B cell (primary cell): ENCODE measurements around the gene KPNA2. TPM values are rescaled to one million over a fixed set of nuclear protein-coding genes. Genes with fewer than 3 reads are reported as not detected.
"Not testable (repeated sequence)": the region's sequence is repeated elsewhere in the genome, so short reads cannot be mapped to it uniquely, and the experiment has no call there.

Experiments used
- ATAC-seq: fragments of 200-7000 bp; cut with Tn5 transposase; one replicate; pipeline ENCODE4 v1.10.0; 2021; ENCODE audit warnings: low read depth, mild to moderate bottlenecking, moderate number of reproducible peaks, moderate library complexity
- CTCF ChIA-PET: fragments of 350-600 bp; sonication (Branson Sonifier 250); formaldehyde crosslinking; loops from one replicate; lab custom pipeline; 2021; ENCODE audit warnings: antibody characterized with exemption, inconsistent platforms; lab: Charles Lee
- POLR2A ChIA-PET: fragments of 350-600 bp; sonication (Branson Sonifier 250); formaldehyde crosslinking; loops from one replicate; lab custom pipeline; 2021; ENCODE audit warnings: antibody characterized with exemption; lab: Charles Lee
- DNase-seq: peaks from one replicate; pipeline ENCODE4 v3.0.0; 2013
- H2AFZ ChIP-seq: 2 replicates; pipeline ENCODE4 v1.6.1; 2012; ENCODE audit warnings: mild to moderate bottlenecking, low read depth, low read length; ENCODE audit not compliant: insufficient read depth, poor library complexity, severe bottlenecking
- H3K27ac ChIP-seq, 2 donors: 1 replicate in 1 of 2; 2 replicates in 1 of 2; pipeline ENCODE4 v1.5.1; 2012 to 2013; ENCODE audit warnings: low read length in 2 of 2, mild to moderate bottlenecking in 2 of 2, moderate library complexity in 1 of 2
- H3K27me3 ChIP-seq, 4 experiments: fragments of 200-600 bp in 1 of 4; sonication (generic) in 1 of 4; replicated peaks in 1 of 4; 1 replicate in 2 of 4; 2 replicates in 2 of 4; pipeline versions ENCODE4 v1.6.1 to v1.7.0; 2013 to 2016; ENCODE audit warnings: low read length in 3 of 4, mild to moderate bottlenecking in 2 of 4, mixed read lengths in 1 of 4, moderate library complexity in 1 of 4; ENCODE audit not compliant: insufficient read depth in 4 of 4, control insufficient read depth in 3 of 4; ENCODE audit errors: control extremely low read depth in 1 of 4
- H3K36me3 ChIP-seq, 2 experiments: replicated peaks in 1 of 2; 1 replicate in 1 of 2; 2 replicates in 1 of 2; pipeline versions ENCODE4 v1.6.1 to v1.7.1; 2013; ENCODE audit warnings: low read length in 1 of 2; ENCODE audit not compliant: insufficient read depth in 2 of 2, control insufficient read depth in 1 of 2; ENCODE audit errors: control extremely low read depth in 1 of 2, extremely low read depth in 1 of 2
- H3K4me1 ChIP-seq, 2 donors: fragments of 200-600 bp in 1 of 2; sonication (generic) in 1 of 2; 1 replicate in 1 of 2; 2 replicates in 1 of 2; pipeline versions ENCODE4 v1.5.1 to v1.6.1; 2013 to 2017; ENCODE audit warnings: low read length in 2 of 2; ENCODE audit not compliant: control insufficient read depth in 2 of 2, insufficient read depth in 2 of 2
- H3K4me2 ChIP-seq: replicated peaks from 2 replicates; pipeline ENCODE3; 2012; ENCODE audit warnings: mild to moderate bottlenecking, low read depth, low read length; ENCODE audit not compliant: poor library complexity, severe bottlenecking
- H3K4me3 ChIP-seq, 5 experiments: fragments of 200-600 bp in 1 of 5; sonication (generic) in 1 of 5; 1 replicate in 3 of 5; 2 replicates in 2 of 5; pipeline versions ENCODE4 v1.5.1 to v1.7.0; 2011 to 2016; ENCODE audit warnings: low read length in 4 of 5, mild to moderate bottlenecking in 4 of 5, low read depth in 2 of 5, control low read depth in 1 of 5, moderate library complexity in 1 of 5; ENCODE audit not compliant: insufficient read depth in 1 of 5; ENCODE audit errors: control extremely low read depth in 1 of 5, extremely low read depth in 1 of 5
- H3K79me2 ChIP-seq: fragments of 200-600 bp; sonication (generic); one replicate; pipeline ENCODE4 v1.6.0; 2016; ENCODE audit warnings: low read length; ENCODE audit not compliant: control insufficient read depth, insufficient read depth
- H3K9ac ChIP-seq: fragments of 200-600 bp; sonication (generic); 2 replicates; pipeline ENCODE4 v1.6.1; 2017; ENCODE audit warnings: mild to moderate bottlenecking, low read length, moderate library complexity
- H3K9me3 ChIP-seq, 3 donors: one replicate each; pipeline versions ENCODE4 v1.6.1 to v1.7.1; 2013; ENCODE audit warnings: low read length in 2 of 3; ENCODE audit not compliant: control insufficient read depth in 2 of 3, insufficient read depth in 1 of 3; ENCODE audit errors: control extremely low read depth in 1 of 3
- H4K20me1 ChIP-seq: 2 replicates; pipeline ENCODE4 v1.6.0; 2012; ENCODE audit warnings: mild to moderate bottlenecking, low read length; ENCODE audit not compliant: insufficient read depth, control insufficient read depth, poor library complexity, severe bottlenecking
- H3K27ac Mint-ChIP-seq: one replicate; pipeline ENCODE4 v1.8.0; 2021; ENCODE audit warnings: mixed read lengths
- H3K27me3 Mint-ChIP-seq: one replicate; pipeline ENCODE4 v1.8.0; 2021; ENCODE audit warnings: mixed read lengths
- H3K4me1 Mint-ChIP-seq: one replicate; pipeline ENCODE4 v1.8.0; 2021; ENCODE audit warnings: mixed read lengths
- H3K4me3 Mint-ChIP-seq: one replicate; pipeline ENCODE4 v1.8.0; 2021; ENCODE audit warnings: mixed read lengths
- H3K9me3 Mint-ChIP-seq: one replicate; pipeline ENCODE4 v1.8.0; 2022; ENCODE audit warnings: mixed read lengths; ENCODE audit not compliant: insufficient read depth
- EZH2 ChIP-seq: IDR thresholded peaks from 2 replicates; pipeline ENCODE4 v1.6.1; 2012; ENCODE audit warnings: borderline replicate concordance, low read depth, mild to moderate bottlenecking, moderate library complexity, low read length; ENCODE audit not compliant: insufficient read depth, poor library complexity, severe bottlenecking
- WGBS: methylation state at CpG from one replicate; pipeline ENCODE4 v1.1.5; 2013; ENCODE audit warnings: missing lambda C conversion rate; ENCODE audit not compliant: insufficient coverage; 5-methylcytosine and 5-hydroxymethylcytosine counted together
- intact Hi-C: fragments of 100-400 bp; cut with micrococcal nuclease; formaldehyde crosslinking; loops from one replicate; pipeline ENCODE4 v1.10.0; 2022
- polyA plus RNA-seq: library from polyadenylated mRNA; depleted of rRNA; stranded (reverse); fragments of >200 nt; gene quantifications from 2 replicates; pipeline ENCODE4 v1.2.3, GENCODE V29; 2012
- total RNA-seq, 2 donors: library from RNA; stranded (reverse); fragments of 120-200 nt in 1 of 2; gene quantifications; 1 replicate in 1 of 2; 2 replicates in 1 of 2; pipeline versions ENCODE4 v1.2.3 to v1.2.4, GENCODE V29; 2013 to 2022
- TF ChIP-seq, protein P1 (sequence below): fragments of 200-600 bp; IDR thresholded peaks from one replicate; pipeline ENCODE4 v1.8.0; 2022; ENCODE audit warnings: antibody characterized with exemption, mild to moderate bottlenecking

The KPNA2 gene
- total and polyA plus RNA-seq, 2 donors (not counting 1 experiment from before 2014, with no cell fraction given), result 20.0 to 25.2 TPM

DNA sequence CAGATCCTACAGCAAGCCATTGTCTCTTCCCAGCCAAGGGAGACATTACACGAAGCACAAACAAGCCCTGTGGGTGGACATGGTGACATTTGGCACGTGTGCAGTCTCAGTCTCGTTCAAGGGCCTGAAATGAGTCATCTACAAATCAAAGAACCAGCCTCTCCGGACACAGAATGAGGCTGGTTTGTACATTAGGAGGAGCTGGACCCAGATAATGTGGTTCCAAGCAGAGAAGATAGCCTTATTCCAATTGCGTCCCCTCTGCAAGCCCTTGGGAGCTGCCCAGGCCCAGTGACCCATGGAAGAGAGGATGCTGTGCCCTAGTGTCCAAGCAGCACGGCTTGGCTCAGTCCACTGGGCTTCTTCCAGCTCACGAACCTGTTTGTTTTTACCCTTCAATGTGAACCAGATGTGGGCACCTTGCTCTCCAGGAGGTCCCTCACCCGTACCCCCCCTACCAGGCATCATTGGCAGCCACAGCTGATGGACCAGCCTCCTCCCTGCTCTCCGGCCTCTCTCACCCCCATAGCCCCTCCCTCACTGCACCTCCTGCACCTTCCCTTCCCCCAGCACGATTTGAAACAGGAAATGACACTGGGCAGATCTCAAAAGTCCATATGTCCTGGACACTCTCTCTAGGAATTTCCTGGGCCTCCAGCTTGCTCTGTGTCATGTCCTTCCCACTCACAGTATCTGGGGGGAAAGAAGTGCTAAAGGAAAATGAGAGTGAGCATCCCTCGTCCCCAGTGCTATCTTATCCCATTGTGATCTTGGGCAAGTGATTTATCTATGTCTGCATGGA is 26.2 kb downstream of the KPNA2 start:
- intact Hi-C loops, result no loop called here
- Histone ChIP-seq H3K4me3 (no peak overlapping the region), H3K27me3 (no peaks in the 10 kb centered on the region), H3K36me3 (no peaks in the 10 kb centered on the region), H3K9ac (no peak overlapping the region), H3K4me2 (no peak overlapping the region), H2AFZ (no peak overlapping the region), H3K79me2 (no peaks in the 10 kb centered on the region), H4K20me1 (no peaks in the 10 kb centered on the region), H3K27ac (no peak overlapping the region), H3K4me1 (no peaks in the 10 kb centered on the region), H3K9me3 (no peaks in the 10 kb centered on the region)
- no peak for TF ChIP-seq EZH2
- TF ChIP-seq, protein P1, sequence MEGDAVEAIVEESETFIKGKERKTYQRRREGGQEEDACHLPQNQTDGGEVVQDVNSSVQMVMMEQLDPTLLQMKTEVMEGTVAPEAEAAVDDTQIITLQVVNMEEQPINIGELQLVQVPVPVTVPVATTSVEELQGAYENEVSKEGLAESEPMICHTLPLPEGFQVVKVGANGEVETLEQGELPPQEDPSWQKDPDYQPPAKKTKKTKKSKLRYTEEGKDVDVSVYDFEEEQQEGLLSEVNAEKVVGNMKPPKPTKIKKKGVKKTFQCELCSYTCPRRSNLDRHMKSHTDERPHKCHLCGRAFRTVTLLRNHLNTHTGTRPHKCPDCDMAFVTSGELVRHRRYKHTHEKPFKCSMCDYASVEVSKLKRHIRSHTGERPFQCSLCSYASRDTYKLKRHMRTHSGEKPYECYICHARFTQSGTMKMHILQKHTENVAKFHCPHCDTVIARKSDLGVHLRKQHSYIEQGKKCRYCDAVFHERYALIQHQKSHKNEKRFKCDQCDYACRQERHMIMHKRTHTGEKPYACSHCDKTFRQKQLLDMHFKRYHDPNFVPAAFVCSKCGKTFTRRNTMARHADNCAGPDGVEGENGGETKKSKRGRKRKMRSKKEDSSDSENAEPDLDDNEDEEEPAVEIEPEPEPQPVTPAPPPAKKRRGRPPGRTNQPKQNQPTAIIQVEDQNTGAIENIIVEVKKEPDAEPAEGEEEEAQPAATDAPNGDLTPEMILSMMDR, result no peak
- Mint-ChIP-seq H3K4me3 (no peak overlapping the region), H3K4me1 (no peaks in the 10 kb centered on the region), H3K27ac (no peak overlapping the region), H3K9me3 (no peaks in the 10 kb centered on the region), H3K27me3 (no peaks in the 10 kb centered on the region)
- ChIA-PET CTCF (interaction anchor here (0.6 kb wide), 1 partner anchor 59 kb away, joined by 3 read pairs; no protein-coding TSS in a partner anchor), POLR2A (no interaction called here)
- DNase-seq (no peak), ATAC-seq (no peak)
- 75% methylated on average over 9 of the region's 11 CpGs for WGBS

DNA sequence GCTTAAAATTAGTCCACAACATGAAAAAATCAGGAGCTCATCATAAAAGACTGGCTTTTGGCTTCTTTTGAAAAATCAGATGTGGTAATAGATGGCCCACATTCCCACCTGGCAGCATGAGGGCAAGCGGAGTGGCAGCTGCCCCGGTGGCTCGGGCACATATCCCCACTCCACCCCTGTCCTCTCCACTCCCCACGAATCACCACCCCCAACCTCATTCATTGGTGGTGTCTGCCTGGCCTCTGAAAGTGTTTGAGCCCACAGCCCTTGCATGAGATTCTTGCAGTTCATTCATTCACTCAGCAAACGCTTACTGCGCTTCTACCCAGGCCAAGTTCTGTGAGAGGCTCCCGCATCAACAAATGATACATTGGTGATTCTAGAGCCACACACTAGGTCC is 29.8 kb downstream of the KPNA2 start:
- POLR2A ChIA-PET, H3K79me2 ChIP-seq, H3K4me2 ChIP-seq, H3K27ac Mint-ChIP-seq, H3K36me3 ChIP-seq, H4K20me1 ChIP-seq, H3K27me3 ChIP-seq, H3K27me3 Mint-ChIP-seq, H3K4me3 ChIP-seq, H3K4me3 Mint-ChIP-seq, H2AFZ ChIP-seq, CTCF ChIA-PET, ATAC-seq, H3K9me3 ChIP-seq, H3K9me3 Mint-ChIP-seq, H3K9ac ChIP-seq, intact Hi-C loops, H3K4me1 ChIP-seq, H3K4me1 Mint-ChIP-seq, DNase-seq, H3K27ac ChIP-seq: not testable (repeated sequence)
- WGBS, result 100% methylated on average over 3 of the region's 7 CpGs

- H3K27me3 Mint-ChIP-seq, H3K79me2 ChIP-seq, CTCF ChIA-PET, intact Hi-C loops, H3K27ac ChIP-seq, H2AFZ ChIP-seq, H3K9ac ChIP-seq, H3K27ac Mint-ChIP-seq, H3K4me1 Mint-ChIP-seq, DNase-seq, H3K4me1 ChIP-seq, H3K4me3 Mint-ChIP-seq, H3K4me2 ChIP-seq, H3K9me3 Mint-ChIP-seq, H4K20me1 ChIP-seq, H3K27me3 ChIP-seq, H3K36me3 ChIP-seq, POLR2A ChIA-PET, H3K4me3 ChIP-seq, ATAC-seq, H3K9me3 ChIP-seq: not testable (repeated sequence)
- WGBS, result 91% methylated on average over 1 of the region's 3 CpGs
Measured at GRCh38 chr17:68068512-68068911, 33.0 kb downstream of the KPNA2 start.
